Mesenchymal stem cell (in vitro differentiated cells and primary cell): ENCODE results near the gene RIPPLY1.
A peak's percentile ranks its signal among the peaks of the same experiment; 100 is the strongest.

Source experiments
- DNase-seq: peaks from one replicate; pipeline ENCODE4 v3.0.0-alpha.2; 2013
- H2AFZ ChIP-seq: one replicate; pipeline ENCODE4 v1.6.1; 2013; ENCODE audit warnings: low read depth, mild to moderate bottlenecking, control low read depth, inconsistent platforms, low read length, moderate library complexity
- H2AK5ac ChIP-seq: 2 replicates; pipeline ENCODE4 v1.6.1; 2013; ENCODE audit warnings: low read length, moderate library complexity, mild to moderate bottlenecking, inconsistent platforms; ENCODE audit not compliant: severe bottlenecking
- H2BK120ac ChIP-seq: one replicate; pipeline ENCODE4 v1.6.1; 2013; ENCODE audit warnings: low read depth, mild to moderate bottlenecking, inconsistent platforms, low read length, moderate library complexity
- H2BK12ac ChIP-seq, 2 experiments: one replicate each; pipeline ENCODE4 v1.6.1; 2013; ENCODE audit warnings: inconsistent platforms in 2 of 2, low read length in 2 of 2, mild to moderate bottlenecking in 2 of 2, moderate library complexity in 2 of 2, control low read depth in 1 of 2
- H2BK15ac ChIP-seq: one replicate; pipeline ENCODE4 v1.6.1; 2013; ENCODE audit warnings: mild to moderate bottlenecking, low read depth, inconsistent platforms; ENCODE audit not compliant: poor library complexity, severe bottlenecking
- H2BK5ac ChIP-seq: 2 replicates; pipeline ENCODE4 v1.6.1; 2013; ENCODE audit warnings: low read depth, mild to moderate bottlenecking, low read length, control low read depth, inconsistent platforms; ENCODE audit not compliant: poor library complexity, severe bottlenecking
- H3K14ac ChIP-seq, 2 experiments: one replicate each; pipeline ENCODE4 v1.6.1; 2013; ENCODE audit warnings: inconsistent platforms in 2 of 2, low read length in 2 of 2, control low read depth in 1 of 2, mild to moderate bottlenecking in 1 of 2, moderate library complexity in 1 of 2
- H3K18ac ChIP-seq, 2 experiments: one replicate each; pipeline ENCODE4 v1.6.1; 2013; ENCODE audit warnings: inconsistent platforms in 2 of 2, low read length in 2 of 2, control low read depth in 1 of 2, low read depth in 1 of 2, mild to moderate bottlenecking in 1 of 2
- H3K23ac ChIP-seq, 2 experiments: one replicate each; pipeline ENCODE4 v1.6.1; 2013; ENCODE audit warnings: inconsistent platforms in 2 of 2, low read length in 2 of 2, mild to moderate bottlenecking in 2 of 2, moderate library complexity in 2 of 2, control low read depth in 1 of 2
- H3K27ac ChIP-seq: 2 replicates; pipeline ENCODE4 v1.5.1; 2013; ENCODE audit warnings: mild to moderate bottlenecking, moderate library complexity, low read length, control low read depth, inconsistent platforms; ENCODE audit not compliant: poor library complexity, severe bottlenecking
- H3K27me3 ChIP-seq, 2 experiments: 2 replicates each; pipeline versions ENCODE4 v1.6.1 to v1.7.0; 2013; ENCODE audit warnings: low read length in 2 of 2, mild to moderate bottlenecking in 2 of 2, moderate library complexity in 2 of 2, control low read depth in 1 of 2, inconsistent platforms in 1 of 2; ENCODE audit not compliant: control insufficient read depth in 1 of 2, insufficient read depth in 1 of 2
- H3K36me3 ChIP-seq, 2 experiments: 2 replicates each; pipeline versions ENCODE4 v1.6.1 to v1.7.0; 2013; ENCODE audit warnings: low read length in 2 of 2, control low read depth in 1 of 2, inconsistent platforms in 1 of 2, low read depth in 1 of 2, mild to moderate bottlenecking in 1 of 2; ENCODE audit not compliant: insufficient read depth in 2 of 2, control insufficient read depth in 1 of 2
- H3K4ac ChIP-seq, 2 experiments: one replicate each; pipeline ENCODE4 v1.6.1; 2013; ENCODE audit warnings: inconsistent platforms in 2 of 2, low read length in 2 of 2, mild to moderate bottlenecking in 2 of 2, moderate library complexity in 2 of 2, control low read depth in 1 of 2, low read depth in 1 of 2
- H3K4me1 ChIP-seq: 2 replicates; pipeline ENCODE4 v1.6.1; 2013; ENCODE audit warnings: low read depth, low read length, control low read depth; ENCODE audit not compliant: control insufficient read depth, insufficient read depth
- H3K4me2 ChIP-seq: 2 replicates; pipeline ENCODE4 v1.6.1; 2013; ENCODE audit warnings: low read length, mild to moderate bottlenecking, inconsistent platforms; ENCODE audit not compliant: poor library complexity, severe bottlenecking
- H3K4me3 ChIP-seq, 2 experiments: 2 replicates each; pipeline versions ENCODE4 v1.5.1 to v1.7.0; 2013; ENCODE audit warnings: low read length in 2 of 2, mild to moderate bottlenecking in 2 of 2, control low read depth in 1 of 2, low read depth in 1 of 2; ENCODE audit not compliant: insufficient read depth in 1 of 2
- H3K79me1 ChIP-seq: replicated peaks from 2 replicates; pipeline ENCODE4 v1.6.1; 2013; ENCODE audit warnings: mild to moderate bottlenecking, control low read depth, low read length, inconsistent platforms; ENCODE audit not compliant: poor library complexity, severe bottlenecking
- H3K9ac ChIP-seq: 2 replicates; pipeline ENCODE4 v1.7.0; 2013; ENCODE audit warnings: mild to moderate bottlenecking, low read length, moderate library complexity
- H3K9me3 ChIP-seq: 2 replicates; pipeline ENCODE4 v1.7.0; 2013; ENCODE audit warnings: mild to moderate bottlenecking, low read length; ENCODE audit not compliant: control insufficient read depth
- H4K8ac ChIP-seq: one replicate; pipeline ENCODE4 v1.6.1; 2013; ENCODE audit warnings: inconsistent platforms, mild to moderate bottlenecking, low read length, moderate library complexity
- H4K91ac ChIP-seq: one replicate; pipeline ENCODE4 v1.6.1; 2013; ENCODE audit warnings: mild to moderate bottlenecking, low read length, inconsistent platforms
- WGBS: methylation state at CpG from one replicate; pipeline ENCODE4 v1.1.7; 2013; ENCODE audit warnings: mixed read lengths; 5-methylcytosine and 5-hydroxymethylcytosine counted together

Gene RIPPLY1

GRCh38 chrX:106940068-106940467, 36.9 kb upstream of the RIPPLY1 start:
- Histone ChIP-seq H4K8ac (no peak overlapping the region), H3K4me2 (no peak overlapping the region), H3K4ac (no peak overlapping the region), H3K14ac (no peak overlapping the region), H2AK5ac (no peak overlapping the region), H3K4me3 (no peak overlapping the region), H2BK120ac (no peak overlapping the region), H3K27me3 (peaks cover 0 to 25% of the 10 kb centered on the region in 2 experiments), H3K79me1 (no peaks in the 10 kb centered on the region), H3K27ac (no peak overlapping the region), H3K9me3 (no peaks in the 10 kb centered on the region), H3K18ac (no peak overlapping the region), H3K4me1 (no peaks in the 10 kb centered on the region), H2BK15ac (no peak overlapping the region), H3K36me3 (peaks cover 8 to 46% of the 10 kb centered on the region in 2 experiments), H3K9ac (no peak overlapping the region), H2BK5ac (no peak overlapping the region), H4K91ac (no peak overlapping the region), H3K23ac (no peak overlapping the region), H2BK12ac (no peak overlapping the region), H2AFZ (no peak overlapping the region)
- no CpG with 5 or more reads among the region's 1 CpG for WGBS
- DNase-seq = no peak

GRCh38 chrX:106939566-106939965, 36.4 kb upstream of the RIPPLY1 start:
- no peak overlapping the region for H2AFZ ChIP-seq
- H3K4me3 ChIP-seq = no peak overlapping the region
- H2AK5ac ChIP-seq = no peak overlapping the region
- H3K36me3 ChIP-seq = peaks cover 8 to 46% of the 10 kb centered on the region in 2 experiments
- no peak for DNase-seq
- no peak overlapping the region for H3K14ac ChIP-seq
- no peak overlapping the region for H4K91ac ChIP-seq
- H2BK5ac ChIP-seq = no peak overlapping the region
- no peak overlapping the region for H2BK120ac ChIP-seq
- H3K18ac ChIP-seq = no peak overlapping the region
- no peak overlapping the region for H3K9ac ChIP-seq
- H3K4me1 ChIP-seq = no peaks in the 10 kb centered on the region
- no peak overlapping the region for H3K23ac ChIP-seq
- peaks cover 0 to 22% of the 10 kb centered on the region in 2 experiments for H3K27me3 ChIP-seq
- H2BK12ac ChIP-seq = no peak overlapping the region
- no CpG with 5 or more reads among the region's 3 CpGs for WGBS
- H3K4me2 ChIP-seq = no peak overlapping the region
- H2BK15ac ChIP-seq = no peak overlapping the region
- no peak overlapping the region for H3K27ac ChIP-seq
- no peaks in the 10 kb centered on the region for H3K9me3 ChIP-seq
- H3K4ac ChIP-seq = no peak overlapping the region
- no peak overlapping the region for H4K8ac ChIP-seq
- no peaks in the 10 kb centered on the region for H3K79me1 ChIP-seq

GRCh38 chrX:106936246-106936645, 33.1 kb upstream of the RIPPLY1 start:
- H2AFZ ChIP-seq = no peak overlapping the region
- WGBS = no CpG with 5 or more reads among the region's 1 CpG
- no peak overlapping the region for H3K4me2 ChIP-seq
- DNase-seq = no peak
- no peak overlapping the region for H3K27ac ChIP-seq
- H3K4me3 ChIP-seq = no peak overlapping the region
- no peak overlapping the region for H2BK12ac ChIP-seq
- H3K36me3 ChIP-seq = peaks cover under 1 to 28% of the 10 kb centered on the region in 2 experiments
- no peak overlapping the region for H3K23ac ChIP-seq
- no peak overlapping the region for H2BK15ac ChIP-seq
- H4K8ac ChIP-seq = no peak overlapping the region
- H3K9ac ChIP-seq = no peak overlapping the region
- H3K4me1 ChIP-seq = peaks cover 5% of the 10 kb centered on the region
- H3K9me3 ChIP-seq = no peaks in the 10 kb centered on the region
- peaks cover 0 to 14% of the 10 kb centered on the region in 2 experiments for H3K27me3 ChIP-seq
- H4K91ac ChIP-seq = no peak overlapping the region
- no peak overlapping the region for H2BK120ac ChIP-seq
- H3K4ac ChIP-seq = no peak overlapping the region
- no peak overlapping the region for H2BK5ac ChIP-seq
- no peak overlapping the region for H3K14ac ChIP-seq
- no peaks in the 10 kb centered on the region for H3K79me1 ChIP-seq
- no peak overlapping the region for H3K18ac ChIP-seq
- H2AK5ac ChIP-seq = no peak overlapping the region

- H2BK12ac ChIP-seq = no peak overlapping the region
- no peak overlapping the region for H2BK120ac ChIP-seq
- H4K91ac ChIP-seq = no peak overlapping the region
- 66% methylated on average over 4 of the region's 4 CpGs for WGBS
- H2AFZ ChIP-seq = no peak overlapping the region
- H3K79me1 ChIP-seq = no peaks in the 10 kb centered on the region
- H3K4me2 ChIP-seq = no peak overlapping the region
- peaks cover 0 to 19% of the 10 kb centered on the region in 2 experiments for H3K36me3 ChIP-seq
- no peak overlapping the region for H3K9ac ChIP-seq
- H4K8ac ChIP-seq = no peak overlapping the region
- peaks cover 0 to 22% of the 10 kb centered on the region in 2 experiments for H3K27me3 ChIP-seq
- H2BK15ac ChIP-seq = no peak overlapping the region
- peak; percentile 16 for DNase-seq
- no peak overlapping the region for H2AK5ac ChIP-seq
- H3K4ac ChIP-seq = no peak overlapping the region
- peaks cover 5% of the 10 kb centered on the region for H3K4me1 ChIP-seq
- no peak overlapping the region for H3K18ac ChIP-seq
- H3K14ac ChIP-seq = no peak overlapping the region
- H3K23ac ChIP-seq = no peak overlapping the region
- peak overlapping the region; percentile 60 for H3K27ac ChIP-seq
- H2BK5ac ChIP-seq = no peak overlapping the region
- H3K9me3 ChIP-seq = no peaks in the 10 kb centered on the region
- H3K4me3 ChIP-seq = no peak overlapping the region
These were observed 32.0 kb upstream of the RIPPLY1 start for GRCh38 chrX:106935175-106935574.
